ENCODE data around the gene KRTAP5-1.
"Not testable (repeated sequence)": the region's sequence is repeated elsewhere in the genome, so short reads cannot be mapped to it uniquely, and the experiment has no call there.

Gene KRTAP5-1

GRCh38 chr11:1584661-1585370, at the start of gene KRTAP5-1:
Gene KRTAP5-1, minus strand, starts transcription at chr11:1585283. Its CDS starts 34 bp downstream, at chr11:1585249.
- peak within 1 kb of the TSS; percentile 78 to 94 (median 85) for H3K4me2 ChIP-seq
- H3K27ac ChIP-seq: peak within 1 kb of the TSS in 10 of 11 experiments; percentile 64 to 99 (median 96); a peak in 20 of 22 replicates
- not testable (repeated sequence) for H3K36me3 ChIP-seq, H4K20me1 ChIP-seq
- H3K4me1 ChIP-seq: peaks cover 59 to 66% (median 63%) of the 10 kb centered on the region in 10 experiments
- peaks cover 11 to 51% (median 35%) of the 10 kb centered on the region in 11 experiments; a peak in 21 of 22 replicates for H3K9me3 ChIP-seq (replicated peaks in 1 of 11)
- peak within 1 kb of the TSS in 10 of 11 experiments; percentile 54 to 86 (median 70); a peak in 16 of 22 replicates for H3K9ac ChIP-seq
- H3K4me3 ChIP-seq: peak within 1 kb of the TSS in 5 of 10 experiments; percentile 0 to 51 (median 38); a peak in 7 of 20 replicates
- H3K27me3 ChIP-seq: peaks cover 0 to 35% (median 26%) of the 10 kb centered on the region in 11 experiments; a peak in 18 of 22 replicates

- Histone ChIP-seq H3K9me3 (replicated peaks in 1 of 11) (no peaks in the 10 kb centered on the region), H3K27ac (no peak overlapping the region), H3K4me1 (peaks cover 0 to 15% (median 4%) of the 10 kb centered on the region in 10 experiments; a peak in 9 of 20 replicates), H3K27me3 (peaks cover 0 to 8% (median 0%) of the 10 kb centered on the region in 11 experiments; a peak in 2 of 22 replicates), H3K9ac (no peak overlapping the region), H3K36me3 (no peaks in the 10 kb centered on the region), H3K4me3 (no peak overlapping the region), H3K4me2 (no peak overlapping the region), H4K20me1 (no peaks in the 10 kb centered on the region)
- no peak for TF ChIP-seq Cebpa-rat (IDR thresholded peaks at IDR 0.05)
These were observed 48.8 kb upstream of the KRTAP5-1 start for GRCh38 chr11:1633864-1634263.

- Histone ChIP-seq H3K4me1 (peaks cover 0 to 16% (median 4%) of the 10 kb centered on the region in 10 experiments; a peak in 9 of 20 replicates), H3K4me3 (no peak overlapping the region), H4K20me1 (no peaks in the 10 kb centered on the region), H3K36me3 (no peaks in the 10 kb centered on the region), H3K27ac (no peak overlapping the region), H3K9me3 (replicated peaks in 1 of 11) (no peaks in the 10 kb centered on the region), H3K27me3 (peaks cover 0 to 11% (median 0%) of the 10 kb centered on the region in 11 experiments; a peak in 3 of 22 replicates), H3K9ac (no peak overlapping the region), H3K4me2 (peak overlapping the region in 7 of 11 experiments; percentile 3 to 24 (median 9); a peak in 4 of 22 replicates)
- TF ChIP-seq Cebpa-rat (IDR thresholded peaks at IDR 0.05): no peak
These were observed 47.1 kb upstream of the KRTAP5-1 start for GRCh38 chr11:1632053-1632714.

- no peaks in the 10 kb centered on the region for H3K9me3 ChIP-seq (replicated peaks in 1 of 11)
- H3K4me1 ChIP-seq: peaks cover 0 to 16% (median 4%) of the 10 kb centered on the region in 10 experiments; a peak in 9 of 20 replicates
- H3K9ac ChIP-seq: no peak overlapping the region
- TF ChIP-seq Cebpa-rat (IDR thresholded peaks at IDR 0.05): no peak
- H3K27ac ChIP-seq: no peak overlapping the region
- H3K4me2 ChIP-seq: no peak overlapping the region
- no peak overlapping the region for H3K4me3 ChIP-seq
- no peaks in the 10 kb centered on the region for H3K36me3 ChIP-seq
- H4K20me1 ChIP-seq: no peaks in the 10 kb centered on the region
- H3K27me3 ChIP-seq: peaks cover 0 to 11% (median 0%) of the 10 kb centered on the region in 11 experiments; a peak in 3 of 22 replicates
These were observed 46.0 kb upstream of the KRTAP5-1 start for GRCh38 chr11:1631066-1631568.

- Histone ChIP-seq H3K4me2 (no peak overlapping the region), H3K27ac (no peak overlapping the region), H3K4me3 (no peak overlapping the region), H3K4me1 (peaks cover 0 to 16% (median 4%) of the 10 kb centered on the region in 10 experiments; a peak in 9 of 20 replicates), H3K27me3 (peaks cover 0 to 11% (median 0%) of the 10 kb centered on the region in 11 experiments; a peak in 3 of 22 replicates), H3K9ac (no peak overlapping the region), H3K9me3 (replicated peaks in 1 of 11) (no peaks in the 10 kb centered on the region), H3K36me3 (no peaks in the 10 kb centered on the region), H4K20me1 (no peaks in the 10 kb centered on the region)
- no peak for TF ChIP-seq Cebpa-rat (IDR thresholded peaks at IDR 0.05)
These were observed 45.2 kb upstream of the KRTAP5-1 start for GRCh38 chr11:1630271-1630670.

GRCh38 chr11:1629326-1630185, 44.5 kb upstream of the KRTAP5-1 start, which contains the start of gene KRTAP5-5:
Gene KRTAP5-5, plus strand, starts transcription at chr11:1629775. Its CDS starts 66 bp downstream, at chr11:1629841.
- Histone ChIP-seq H4K20me1 (no peaks in the 10 kb centered on the region; a peak in 1 of 22 replicates), H3K9ac (no peak within 1 kb of the TSS), H3K36me3 (no peaks in the 10 kb centered on the region), H3K27me3 (peaks cover 0 to 11% (median 0%) of the 10 kb centered on the region in 11 experiments; a peak in 3 of 22 replicates), H3K9me3 (replicated peaks in 1 of 11) (no peaks in the 10 kb centered on the region), H3K4me3 (no peak within 1 kb of the TSS), H3K27ac (no peak within 1 kb of the TSS), H3K4me1 (peaks cover 0 to 16% (median 4%) of the 10 kb centered on the region in 10 experiments; a peak in 9 of 20 replicates), H3K4me2 (peak within 1 kb of the TSS in 5 of 11 experiments; percentile 0 to 36 (median 9); a peak in 4 of 22 replicates)
- no peak for TF ChIP-seq Cebpa-rat (IDR thresholded peaks at IDR 0.05)

- peaks cover 0 to 11% (median 0%) of the 10 kb centered on the region in 11 experiments; a peak in 3 of 22 replicates for H3K27me3 ChIP-seq
- no peak overlapping the region for H3K27ac ChIP-seq
- no peaks in the 10 kb centered on the region; a peak in 1 of 22 replicates for H4K20me1 ChIP-seq
- H3K4me2 ChIP-seq: peak overlapping the region in 5 of 11 experiments; percentile 0 to 36 (median 9); a peak in 4 of 22 replicates
- TF ChIP-seq Cebpa-rat (IDR thresholded peaks at IDR 0.05): no peak
- H3K4me1 ChIP-seq: peaks cover 0 to 16% (median 4%) of the 10 kb centered on the region in 10 experiments; a peak in 9 of 20 replicates
- no peaks in the 10 kb centered on the region for H3K9me3 ChIP-seq (replicated peaks in 1 of 11)
- no peak overlapping the region for H3K4me3 ChIP-seq
- no peaks in the 10 kb centered on the region for H3K36me3 ChIP-seq
- no peak overlapping the region for H3K9ac ChIP-seq
These were observed 43.6 kb upstream of the KRTAP5-1 start for GRCh38 chr11:1628506-1629325.
